ENCODE measurements around the gene SLC37A1. TPM values are rescaled to one million over a fixed set of nuclear protein-coding genes. Genes with fewer than 3 reads are reported as not detected.

Gene SLC37A1
- total and polyA plus RNA-seq, 8 donors: 8.9 to 26.8 (median 10.5) TPM

- Histone ChIP-seq H3K9me3 (no peaks in the 10 kb centered on the region), H3K27ac (no peak overlapping the region), H3K4me1 (peaks cover 0 to 2% of the 10 kb centered on the region in 2 donors), H3K27me3 (no peaks in the 10 kb centered on the region), H3K4me3 (no peak overlapping the region), H3K36me3 (peaks cover 0 to 74% of the 10 kb centered on the region in 2 donors)
- no peak for TF ChIP-seq CTCF (IDR thresholded peaks at IDR 0.05)
- ATAC-seq (no peak), DNase-seq (peak in 1 of 4 donors; percentile 10)
- intact Hi-C loops (cut with DNase I): no loop called here
These were observed 42.8 kb downstream of the SLC37A1 start for GRCh38 chr21:42556476-42556875.

GRCh38 chr21:42556960-42557359, 43.3 kb downstream of the SLC37A1 start:
- H3K27ac ChIP-seq: no peak overlapping the region
- peaks cover 0 to 2% of the 10 kb centered on the region in 2 donors for H3K4me1 ChIP-seq
- intact Hi-C loops (cut with DNase I): no loop called here
- TF ChIP-seq CTCF (IDR thresholded peaks at IDR 0.05): no peak
- ATAC-seq (no peak), DNase-seq (peak in 2 of 4 donors; percentile 24 to 72)
- H3K9me3 ChIP-seq: no peaks in the 10 kb centered on the region
- no peak overlapping the region for H3K4me3 ChIP-seq
- no peaks in the 10 kb centered on the region for H3K27me3 ChIP-seq
- H3K36me3 ChIP-seq: peaks cover 0 to 79% of the 10 kb centered on the region in 2 donors

GRCh38 chr21:42557420-42557819, 43.8 kb downstream of the SLC37A1 start:
- TF ChIP-seq CTCF (IDR thresholded peaks at IDR 0.05): no peak
- intact Hi-C loops (cut with DNase I): no loop called here
- Histone ChIP-seq H3K27me3 (no peaks in the 10 kb centered on the region), H3K27ac (no peak overlapping the region), H3K9me3 (no peaks in the 10 kb centered on the region), H3K4me1 (peaks cover 0 to 2% of the 10 kb centered on the region in 2 donors), H3K4me3 (no peak overlapping the region), H3K36me3 (peaks cover 0 to 84% of the 10 kb centered on the region in 2 donors)
- ATAC-seq (no peak), DNase-seq (peak in 2 of 4 donors; percentile 10 to 41)

- Histone ChIP-seq H3K9me3 (no peaks in the 10 kb centered on the region), H3K27ac (no peak overlapping the region), H3K27me3 (no peaks in the 10 kb centered on the region), H3K4me1 (peaks cover 0 to 2% of the 10 kb centered on the region in 2 donors), H3K36me3 (peaks cover 0 to 93% of the 10 kb centered on the region in 2 donors), H3K4me3 (no peak overlapping the region)
- DNase-seq (no peak), ATAC-seq (no peak)
- intact Hi-C loops (cut with DNase I): no loop called here
- TF ChIP-seq CTCF (IDR thresholded peaks at IDR 0.05): no peak
These were observed 44.7 kb downstream of the SLC37A1 start for GRCh38 chr21:42558368-42558767.

- DNase-seq (peak in 2 of 4 donors; percentile 10 to 51), ATAC-seq (no peak)
- no peaks in the 10 kb centered on the region for H3K9me3 ChIP-seq
- no peak for TF ChIP-seq CTCF (IDR thresholded peaks at IDR 0.05)
- H3K27me3 ChIP-seq: no peaks in the 10 kb centered on the region
- intact Hi-C loops (cut with DNase I): no loop called here
- H3K4me1 ChIP-seq: peaks cover 0 to under 1% of the 10 kb centered on the region in 2 donors
- H3K36me3 ChIP-seq: peaks cover 0 to 98% of the 10 kb centered on the region in 2 donors
- H3K4me3 ChIP-seq: no peak overlapping the region
- H3K27ac ChIP-seq: no peak overlapping the region
These were observed 45.2 kb downstream of the SLC37A1 start for GRCh38 chr21:42558846-42559245.
